ENCODE results near the gene MAPK7.

MAPK7 gene

GRCh38 chr17:19409509-19409908, 31.2 kb downstream of the MAPK7 start:
- no peak for TF ChIP-seq MAX (IDR thresholded peaks at IDR 0.05; ENCODE audit: low read depth, low read length)
- TF ChIP-seq POLR2A (IDR thresholded peaks at IDR 0.05; ENCODE audit: extremely low read depth, insufficient read length), result no peak
- TF ChIP-seq MYC (IDR thresholded peaks at IDR 0.05; ENCODE audit: low read depth, low read length), result no peak
- H3K4me3 ChIP-seq (ENCODE audit: low read depth, low read length), result no peak overlapping the region
- DNase-seq (ENCODE audit: low read depth), result no peak

- TF ChIP-seq POLR2A (IDR thresholded peaks at IDR 0.05; ENCODE audit: extremely low read depth, insufficient read length), result no peak
- TF ChIP-seq CTCF (IDR thresholded peaks at IDR 0.05; ENCODE audit: low read depth, low read length), result no peak
- no peak for TF ChIP-seq MAX (IDR thresholded peaks at IDR 0.05; ENCODE audit: low read depth, low read length)
- TF ChIP-seq MYC (IDR thresholded peaks at IDR 0.05; ENCODE audit: low read depth, low read length), result no peak
Observed at GRCh38 chr17:19410091-19410490, 31.8 kb downstream of the MAPK7 start.

GRCh38 chr17:19410875-19411620, 32.8 kb downstream of the MAPK7 start, which contains the start of gene RNF112:
Gene RNF112, plus strand, starts transcription at chr17:19411232. Its CDS starts 177 bp downstream, at chr17:19411409.
- no peak for TF ChIP-seq CTCF (IDR thresholded peaks at IDR 0.05; ENCODE audit: low read depth, low read length)
- TF ChIP-seq MAX (IDR thresholded peaks at IDR 0.05; ENCODE audit: low read depth, low read length), result no peak
- TF ChIP-seq MYC (IDR thresholded peaks at IDR 0.05; ENCODE audit: low read depth, low read length), result no peak
- no peak for TF ChIP-seq POLR2A (IDR thresholded peaks at IDR 0.05; ENCODE audit: extremely low read depth, insufficient read length)
- H3K4me3 ChIP-seq (ENCODE audit: low read depth, low read length), result no peak within 1 kb of the TSS
- no peak for DNase-seq (ENCODE audit: low read depth)

More at GRCh38 chr17:19410091-19410490, 31.8 kb downstream of the MAPK7 start:
- H3K4me3 ChIP-seq (ENCODE audit: low read depth, low read length), result no peak overlapping the region
- no peak for DNase-seq (ENCODE audit: low read depth)

GRCh38 chr17:19411631-19412030, 33.3 kb downstream of the MAPK7 start:
- DNase-seq (ENCODE audit: low read depth), result no peak
- H3K4me3 ChIP-seq (ENCODE audit: low read depth, low read length), result no peak overlapping the region
- TF ChIP-seq CTCF (IDR thresholded peaks at IDR 0.05; ENCODE audit: low read depth, low read length) (no peak), MYC (IDR thresholded peaks at IDR 0.05; ENCODE audit: low read depth, low read length) (no peak)

GRCh38 chr17:19412510-19412909, 34.2 kb downstream of the MAPK7 start:
- TF ChIP-seq CTCF (IDR thresholded peaks at IDR 0.05; ENCODE audit: low read depth, low read length), result no peak
- TF ChIP-seq MYC (IDR thresholded peaks at IDR 0.05; ENCODE audit: low read depth, low read length), result no peak
- no peak for TF ChIP-seq MAX (IDR thresholded peaks at IDR 0.05; ENCODE audit: low read depth, low read length)
- no peak for TF ChIP-seq POLR2A (IDR thresholded peaks at IDR 0.05; ENCODE audit: extremely low read depth, insufficient read length)
- no peak for DNase-seq (ENCODE audit: low read depth)
- no peak overlapping the region for H3K4me3 ChIP-seq (ENCODE audit: low read depth, low read length)

GRCh38 chr17:19412984-19413383, 34.7 kb downstream of the MAPK7 start:
- TF ChIP-seq POLR2A (IDR thresholded peaks at IDR 0.05; ENCODE audit: extremely low read depth, insufficient read length) (no peak), MAX (IDR thresholded peaks at IDR 0.05; ENCODE audit: low read depth, low read length) (no peak), CTCF (IDR thresholded peaks at IDR 0.05; ENCODE audit: low read depth, low read length) (no peak), MYC (IDR thresholded peaks at IDR 0.05; ENCODE audit: low read depth, low read length) (no peak)
- no peak for DNase-seq (ENCODE audit: low read depth)

More at GRCh38 chr17:19412984-19413383, 34.7 kb downstream of the MAPK7 start:
- no peak overlapping the region for H3K4me3 ChIP-seq (ENCODE audit: low read depth, low read length)

All from NB4 (cell line).